Measurements from ENCODE around the gene OR5M3.

GRCh38 chr11:56473252-56473651 is at the start of gene OR5M3:
- no peak for TF ChIP-seq POLR2AphosphoS5 (IDR thresholded peaks at IDR 0.05; ENCODE audit: borderline replicate concordance, low read depth, low read length)
- TF ChIP-seq EZH2 (IDR thresholded peaks at IDR 0.05): no peak
